K562 (cell line): ENCODE measurements around the gene PRRT1. TPM values are rescaled to one million over a fixed set of nuclear protein-coding genes. Genes with fewer than 3 reads are reported as not detected.

Source experiments
- ATAC-seq: fragments of 200-7000 bp; cut with Tn5 transposase; 3 replicates; pipeline ENCODE4 v1.9.1; 2020; ENCODE audit warnings: moderate library complexity
- BruUV-seq: library from RNA; stranded (reverse); fragments of 400-500 nt; replicated peaks from 2 replicates; lab custom pipeline; 2021; lab: Mats Ljungman, UMichigan
- CTCF ChIA-PET: fragments of 300-600 bp; formaldehyde crosslinking; extraction: SDS; loops from one replicate; lab custom pipeline; 2021; ENCODE audit warnings: low intra/inter-chr PET ratio; lab: Yijun Ruan, JAX
- POLR2A ChIA-PET: fragments of 300-600, 350-650 bp; sonication (Branson Sonifier 250); formaldehyde crosslinking; extraction: SDS; loops from one replicate; lab custom pipeline; 2021; ENCODE audit warnings: antibody characterized with exemption, inconsistent platforms; lab: Yijun Ruan, JAX
- DNase-seq, 4 experiments: peaks; one replicate each; pipeline versions ENCODE4 v3.0.0 to v3.0.0-alpha.2; 2011 to 2018; ENCODE audit warnings: low spot score in 3 of 4, mixed read lengths in 3 of 4; ENCODE audit errors: extremely low read depth in 1 of 4
- FAIRE-seq: peaks from 2 replicates; lab custom pipeline; 2011; peaks lifted over from hg19 to GRCh38; lab: Jason Lieb, UNC
- H2AFZ ChIP-seq: 2 replicates; pipeline ENCODE4 v1.6.0; 2011; ENCODE audit warnings: low read depth, low read length, control low read depth, inconsistent platforms
- H3K27ac ChIP-seq: fragments of 200-600 bp; 3 replicates; pipeline ENCODE4 v1.8.0; 2011; ENCODE audit warnings: low read depth, mild to moderate bottlenecking, control low read depth, inconsistent platforms, low read length, moderate library complexity, mixed read lengths; ENCODE audit errors: extremely low read depth
- H3K27me3 ChIP-seq, 2 experiments: fragments of 300-600 bp in 1 of 2; 2 replicates in 1 of 2; 3 replicates in 1 of 2; pipeline versions ENCODE4 v1.6.0 to v1.8.0; 2011; ENCODE audit warnings: inconsistent platforms in 2 of 2, low read length in 2 of 2, mild to moderate bottlenecking in 1 of 2, mixed read lengths in 1 of 2, moderate library complexity in 1 of 2; ENCODE audit not compliant: control insufficient read depth in 2 of 2, insufficient read depth in 2 of 2
- H3K36me3 ChIP-seq: fragments of 300-600 bp; 3 replicates; pipeline ENCODE4 v1.8.0; 2011; ENCODE audit warnings: mild to moderate bottlenecking, low read length, inconsistent platforms; ENCODE audit not compliant: control insufficient read depth, insufficient read depth
- H3K4me1 ChIP-seq, 2 experiments: fragments of 200-600 bp in 1 of 2; replicated peaks in 1 of 2; 2 replicates in 1 of 2; 3 replicates in 1 of 2; pipeline versions ENCODE4 v1.5.1 to v1.8.0; 2011; ENCODE audit warnings: inconsistent platforms in 2 of 2, low read length in 2 of 2, mild to moderate bottlenecking in 1 of 2, mixed read lengths in 1 of 2, moderate library complexity in 1 of 2; ENCODE audit not compliant: control insufficient read depth in 2 of 2, insufficient read depth in 2 of 2
- H3K4me2 ChIP-seq: 2 replicates; pipeline ENCODE4 v1.6.1; 2011; ENCODE audit warnings: low read length, control low read depth, inconsistent platforms, mixed read lengths; ENCODE audit not compliant: insufficient read depth
- H3K4me3 ChIP-seq: fragments of 200-600 bp; sonication (generic), shearing (Covaris generic); 2 replicates; pipeline ENCODE4 v1.5.1; 2016; ENCODE audit warnings: control low read depth, inconsistent platforms
- H3K79me2 ChIP-seq: fragments of 200-600 bp; 3 replicates; pipeline ENCODE4 v1.8.0; 2011; ENCODE audit warnings: low read length, inconsistent platforms; ENCODE audit not compliant: control insufficient read depth, insufficient read depth
- H3K9ac ChIP-seq, 2 experiments: 2 replicates each; pipeline versions ENCODE4 v1.6.0 to v1.6.1; 2011; ENCODE audit warnings: low read depth in 2 of 2, low read length in 2 of 2, control low read depth in 1 of 2, inconsistent platforms in 1 of 2, mild to moderate bottlenecking in 1 of 2, mixed read lengths in 1 of 2; ENCODE audit not compliant: insufficient read depth in 1 of 2
- H3K9me1 ChIP-seq: one replicate; pipeline ENCODE4 v1.6.0; 2011; ENCODE audit warnings: inconsistent platforms, mild to moderate bottlenecking, low read length, moderate library complexity; ENCODE audit not compliant: control insufficient read depth, insufficient read depth
- H3K9me3 ChIP-seq: replicated peaks from 2 replicates; pipeline ENCODE4 v1.5.1; 2011; ENCODE audit warnings: low read depth, low read length, inconsistent platforms; ENCODE audit not compliant: control insufficient read depth, insufficient read depth
- H4K20me1 ChIP-seq: replicated peaks from 2 replicates; pipeline ENCODE4 v1.6.1; 2011; ENCODE audit warnings: low read length, inconsistent platforms, mixed read lengths; ENCODE audit not compliant: control insufficient read depth, insufficient read depth
- ATF1 ChIP-seq, 2 experiments: fragments of 450-650 bp in 1 of 2; IDR thresholded peaks; 2 replicates each; pipeline ENCODE4 v1.6.1; 2016; ENCODE audit warnings: missing compliant biosample characterization in 1 of 2, missing genetic modification characterization in 1 of 2
- CREB3L1 ChIP-seq: fragments of 450-650 bp; IDR thresholded peaks from 2 replicates; pipeline ENCODE4 v1.6.1; 2014; ENCODE audit warnings: low read depth, mild to moderate bottlenecking, moderate library complexity, borderline replicate concordance
- E2F6 ChIP-seq, 2 experiments: IDR thresholded peaks; 2 replicates each; pipeline ENCODE4 v1.6.1; 2011; ENCODE audit warnings: borderline replicate concordance in 1 of 2, control low read depth in 1 of 2, low read depth in 1 of 2, low read length in 1 of 2, mild to moderate bottlenecking in 1 of 2, mixed read lengths in 1 of 2, moderate library complexity in 1 of 2; ENCODE audit not compliant: insufficient read depth in 1 of 2, insufficient read length in 1 of 2, poor library complexity in 1 of 2, severe bottlenecking in 1 of 2; ENCODE audit errors: extremely low read depth in 1 of 2
- HIVEP1 ChIP-seq: fragments of 250-450 bp; sonication (Bioruptor Pico); IDR thresholded peaks from 2 replicates; pipeline ENCODE4 v1.4.0; 2020; ENCODE audit warnings: mild to moderate bottlenecking
- MBD2 ChIP-seq: sonication (generic); IDR thresholded peaks from 2 replicates; pipeline ENCODE4 v1.6.1; 2016; ENCODE audit warnings: low read depth, borderline replicate concordance
- MNT ChIP-seq, 2 experiments: fragments of 450-650 bp; conservative IDR thresholded peaks; 2 replicates each; pipeline ENCODE4 v1.6.1; 2017; ENCODE audit warnings: mild to moderate bottlenecking in 2 of 2, moderate library complexity in 2 of 2
- TCF7L2 ChIP-seq: fragments of 150-350 bp; IDR thresholded peaks from 2 replicates; pipeline ENCODE4 v1.6.1; 2016; ENCODE audit warnings: low read depth, mild to moderate bottlenecking, low read length, moderate library complexity
- UBTF ChIP-seq, 2 experiments: IDR thresholded peaks; 2 replicates each; pipeline ENCODE4 v1.6.1; 2012; ENCODE audit warnings: improper control_type of control experiment in 2 of 2, low read depth in 2 of 2, low read length in 2 of 2, borderline replicate concordance in 1 of 2
- ZFPM2 ChIP-seq: fragments of 250-450 bp; sonication (Bioruptor Pico); IDR thresholded peaks from 2 replicates; pipeline ENCODE4 v1.5.1; 2022; ENCODE audit warnings: mild to moderate bottlenecking
- ZNF165 ChIP-seq: fragments of 250-450 bp; sonication (Bioruptor Pico); IDR thresholded peaks from 2 replicates; pipeline ENCODE4 v1.4.0; 2020; ENCODE audit warnings: borderline replicate concordance
- ZNF217 ChIP-seq: sonication (generic); formaldehyde crosslinking; IDR thresholded peaks from 2 replicates; pipeline ENCODE4 v1.8.0; 2022; ENCODE audit warnings: mild to moderate bottlenecking, missing genetic modification reagents
- ZNF644 ChIP-seq: fragments of 200-800 bp; sonication (Bioruptor generic); IDR thresholded peaks from 2 replicates; pipeline ENCODE4 v1.6.1; 2016; ENCODE audit warnings: low read depth, missing genetic modification characterization, missing compliant biosample characterization
- WGBS: fragments of 100-300 bp; shearing (Covaris generic); methylation state at CpG from one replicate; pipeline ENCODE4 v1.1.6; 2016; ENCODE audit warnings: low coverage, mixed read lengths; ENCODE audit not compliant: insufficient coverage; ENCODE audit errors: missing lambda C conversion rate; 5-methylcytosine and 5-hydroxymethylcytosine counted together
- in situ Hi-C: fragments of 300-500 bp; cut with MboI; formaldehyde crosslinking; loops from 4 replicates; pipeline ENCODE4 v1.15.0; 2018; ENCODE audit warnings: inconsistent platforms, mixed read lengths
- intact Hi-C: fragments of 100-400 bp; cut with micrococcal nuclease; formaldehyde crosslinking; loops from 2 replicates; pipeline ENCODE4 v1.14.2; 2022
- polyA plus RNA-seq, 8 experiments: library from polyadenylated mRNA; depleted of rRNA in 4 of 8; stranded (reverse) in 5 of 8; unstranded in 3 of 8; fragments of >200 nt; fragmentation: Nextera tagmentation in 2 of 8; fragmentation: Illumina TruSeq in 1 of 8; extraction: Ambion mirVana in 2 of 8; extraction: Trizol in 1 of 8; gene quantifications; 2 replicates each; pipeline versions ENCODE4 v1.2.1 to v1.2.3, GENCODE V29; 2011 to 2014; ENCODE audit warnings: inconsistent platforms in 1 of 8, missing spikeins in 1 of 8
- total RNA-seq, 7 experiments: library from RNA; depleted of rRNA in 6 of 7; stranded (reverse); fragments of >200 nt in 6 of 7; fragmentation: Illumina TruSeq in 2 of 7; extraction: Trizol in 2 of 7; gene quantifications; 2 replicates each; pipeline versions ENCODE4 v1.2.1 to v1.2.3, GENCODE V29; 2011 to 2021; ENCODE audit warnings: low replicate concordance in 1 of 7

The PRRT1 gene
- total and polyA plus RNA-seq, 9 of the 15 experiments (the other 6 are each of a cell fraction or from before 2014, with no cell fraction given) = 0.14 to 3.5 (median 0.41) TPM

- no peak for FAIRE-seq
- 41% methylated on average over 3 of the region's 3 CpGs for WGBS
- in situ Hi-C loops (no loop called here), intact Hi-C loops (loop anchor here (5.0 to 10.0 kb wide), 2 partner anchors 294 to 774 kb away; partner anchors contain the start of gene ZBTB12)
- Histone ChIP-seq H3K27ac (no peak overlapping the region), H3K79me2 (peaks cover 9% of the 10 kb centered on the region; the same call in 2 of the 3 replicates), H3K4me2 (no peak overlapping the region), H2AFZ (no peak overlapping the region), H4K20me1 (no peaks in the 10 kb centered on the region), H3K9me1 (no peaks in the 10 kb centered on the region), H3K27me3 (peaks cover under 1% of the 10 kb centered on the region in 2 experiments; a peak in 3 of 5 replicates), H3K4me3 (no peak overlapping the region), H3K9ac (peak overlapping the region in 1 of 2 experiments; percentile 2; a peak in 1 of 4 replicates), H3K9me3 (no peaks in the 10 kb centered on the region), H3K36me3 (no peaks in the 10 kb centered on the region), H3K4me1 (peaks cover 33 to 43% of the 10 kb centered on the region in 2 experiments)
- BruUV-seq = no TSS peak
- ChIA-PET CTCF (no interaction called here), POLR2A (interaction anchor here (0.7 kb wide), 1 partner anchor 10 kb away, joined by 5 read pairs; no protein-coding TSS in a partner anchor)
- DNase-seq = no peak
- no peak for ATAC-seq
- TF ChIP-seq ZNF217 (CRISPR knock-in tag) = no peak
- no peak for TF ChIP-seq HIVEP1 (CRISPR knock-in tag)
- TF ChIP-seq ZFPM2 (CRISPR knock-in tag) = no peak
- TF ChIP-seq MNT (conservative IDR thresholded peaks at IDR 0.05) = no peak
- no peak for TF ChIP-seq UBTF (IDR thresholded peaks at IDR 0.05; ENCODE audit: borderline replicate concordance in 1 of 2, low read depth in 2 of 2, low read length in 2 of 2)
- TF ChIP-seq ZNF644 (tag) = no peak
- TF ChIP-seq E2F6 (IDR thresholded peaks at IDR 0.05; ENCODE audit: borderline replicate concordance in 1 of 2, extremely low read depth in 1 of 2, insufficient read depth in 1 of 2, insufficient read length in 1 of 2, low read depth in 1 of 2, low read length in 1 of 2, poor library complexity in 1 of 2, severe bottlenecking in 1 of 2) = no peak
- TF ChIP-seq ZNF165 (CRISPR knock-in tag) = no peak
- TF ChIP-seq ATF1 (CRISPR knock-in tag; IDR thresholded peaks at IDR 0.05) = no peak
- TF ChIP-seq ATF1 (tag; IDR thresholded peaks at IDR 0.05) = no peak
- no peak for TF ChIP-seq CREB3L1
- TF ChIP-seq TCF7L2 = no peak
- no peak for TF ChIP-seq MBD2
Observed at GRCh38 chr6:32198345-32198696, 46.6 kb upstream of the PRRT1 start.
